Esophagus muscularis mucosa (tissue), 4 donors: ENCODE measurements around the gene TBCE.

Source experiments
- CTCF ChIP-seq, 3 experiments: fragments of 200-600 bp in 2 of 3; fragments of 450-650 bp in 1 of 3; sonication (generic) in 2 of 3; IDR thresholded peaks; one replicate each; pipeline ENCODE4 v1.5.1; 2017 to 2019; ENCODE audit warnings: antibody characterized with exemption in 3 of 3, mild to moderate bottlenecking in 2 of 3, moderate library complexity in 1 of 3
- EP300 ChIP-seq: sonication (generic); formaldehyde crosslinking; IDR thresholded peaks from one replicate; pipeline ENCODE4 v1.6.1; 2017; ENCODE audit warnings: antibody characterized with exemption
- POLR2AphosphoS5 ChIP-seq, 2 donors: sonication (generic); formaldehyde crosslinking; IDR thresholded peaks; one replicate each; pipeline ENCODE4 v1.6.1; 2017; ENCODE audit warnings: antibody characterized with exemption in 2 of 2

GRCh38 chr1:235442788-235443429 is 75.7 kb downstream of the TBCE start:
- no peak for TF ChIP-seq CTCF (IDR thresholded peaks at IDR 0.05)
- no peak for TF ChIP-seq EP300
- TF ChIP-seq POLR2AphosphoS5 (IDR thresholded peaks at IDR 0.05) = no peak
